Fibroblast of pulmonary artery (primary cell): ENCODE measurements around the gene EMC8.
"Not testable (repeated sequence)": the region's sequence is repeated elsewhere in the genome, so short reads cannot be mapped to it uniquely, and the experiment has no call there.

Experiments
- DNase-seq: peaks from one replicate; pipeline ENCODE4 v3.0.0-alpha.2; 2010; ENCODE audit warnings: low read depth
- H3K4me3 ChIP-seq: replicated peaks from 2 replicates; pipeline ENCODE4 v1.5.1; 2011; ENCODE audit warnings: low read depth, mild to moderate bottlenecking, control low read depth, low read length, moderate library complexity
- CTCF ChIP-seq: IDR thresholded peaks from 2 replicates; pipeline ENCODE4 v1.5.1; 2011; ENCODE audit warnings: mild to moderate bottlenecking, control low read depth, low read length, inconsistent platforms; ENCODE audit errors: missing control alignments

Gene EMC8

GRCh38 chr16:85812031-85812807 lies 12.9 kb upstream of the EMC8 start:
- TF ChIP-seq CTCF, result no peak
- no peak overlapping the region for H3K4me3 ChIP-seq
- DNase-seq, result no peak

- no peak for DNase-seq
- no peak for TF ChIP-seq CTCF
- H3K4me3 ChIP-seq, result no peak overlapping the region
Measured at GRCh38 chr16:85810742-85811115, 11.4 kb upstream of the EMC8 start.

GRCh38 chr16:85810097-85810741 lies 10.9 kb upstream of the EMC8 start:
- no peak overlapping the region for H3K4me3 ChIP-seq
- no peak for TF ChIP-seq CTCF

GRCh38 chr16:85809645-85810044 lies 10.3 kb upstream of the EMC8 start:
- no peak for TF ChIP-seq CTCF
- H3K4me3 ChIP-seq, result no peak overlapping the region
- no peak for DNase-seq

More at GRCh38 chr16:85810097-85810741, 10.9 kb upstream of the EMC8 start:
- DNase-seq, result no peak

- no peak overlapping the region for H3K4me3 ChIP-seq
- DNase-seq, result no peak
- no peak for TF ChIP-seq CTCF
Measured at GRCh38 chr16:85808926-85809325, 9.6 kb upstream of the EMC8 start.

- not testable (repeated sequence) for DNase-seq, H3K4me3 ChIP-seq
Measured at GRCh38 chr16:85808104-85808503, 8.8 kb upstream of the EMC8 start.

GRCh38 chr16:85807340-85807739 lies 8.0 kb upstream of the EMC8 start:
- not testable (repeated sequence) for DNase-seq, H3K4me3 ChIP-seq

- TF ChIP-seq CTCF, result no peak
Measured at GRCh38 chr16:85806539-85806938, 7.2 kb upstream of the EMC8 start.

More at GRCh38 chr16:85806539-85806938, 7.2 kb upstream of the EMC8 start:
- no peak overlapping the region for H3K4me3 ChIP-seq
- no peak for DNase-seq
